Neural cell (in vitro differentiated cells): ENCODE results near the gene C3.

ENCODE experiments used
- EP300 ChIP-seq: fragments of 450-650 bp; conservative IDR thresholded peaks from 2 replicates; pipeline ENCODE4 v1.6.1; 2014; ENCODE audit warnings: antibody characterized with exemption, mild to moderate bottlenecking, moderate library complexity; ENCODE audit not compliant: poor library complexity, severe bottlenecking
- EZH2 ChIP-seq: fragments of 200-600, 300-800 bp; shearing (Covaris generic), sonication (generic); IDR thresholded peaks from 2 replicates; pipeline ENCODE4 v1.6.1; 2014; ENCODE audit warnings: antibody characterized with exemption, low read length, borderline replicate concordance, mild to moderate bottlenecking; ENCODE audit not compliant: insufficient read depth, poor library complexity, severe bottlenecking
- MXI1 ChIP-seq: fragments of 450-650 bp; conservative IDR thresholded peaks from 2 replicates; pipeline ENCODE4 v1.6.1; 2014; ENCODE audit warnings: antibody characterized with exemption, mild to moderate bottlenecking; ENCODE audit not compliant: poor library complexity, severe bottlenecking
- RAD21 ChIP-seq: fragments of 450-650 bp; conservative IDR thresholded peaks from 2 replicates; pipeline ENCODE4 v1.6.1; 2014; ENCODE audit warnings: antibody characterized with exemption, mild to moderate bottlenecking, moderate library complexity
- SMC3 ChIP-seq: fragments of 450-650 bp; conservative IDR thresholded peaks from 2 replicates; pipeline ENCODE4 v1.6.1; 2014; ENCODE audit warnings: antibody characterized with exemption, mild to moderate bottlenecking, moderate library complexity; ENCODE audit not compliant: poor library complexity
- TAF1 ChIP-seq: IDR thresholded peaks from 2 replicates; pipeline ENCODE4 v1.6.1; 2012; ENCODE audit warnings: low read depth
- TF ChIP-seq, protein P1 (sequence below): fragments of 450-650 bp; IDR thresholded peaks from 2 replicates; pipeline ENCODE4 v1.5.1; 2014; ENCODE audit warnings: antibody characterized with exemption, mild to moderate bottlenecking, moderate library complexity; ENCODE audit not compliant: poor library complexity, severe bottlenecking
- TF ChIP-seq, protein P2 (sequence below): IDR thresholded peaks from 2 replicates; pipeline ENCODE4 v1.6.1; 2012; ENCODE audit warnings: borderline replicate concordance

DNA sequence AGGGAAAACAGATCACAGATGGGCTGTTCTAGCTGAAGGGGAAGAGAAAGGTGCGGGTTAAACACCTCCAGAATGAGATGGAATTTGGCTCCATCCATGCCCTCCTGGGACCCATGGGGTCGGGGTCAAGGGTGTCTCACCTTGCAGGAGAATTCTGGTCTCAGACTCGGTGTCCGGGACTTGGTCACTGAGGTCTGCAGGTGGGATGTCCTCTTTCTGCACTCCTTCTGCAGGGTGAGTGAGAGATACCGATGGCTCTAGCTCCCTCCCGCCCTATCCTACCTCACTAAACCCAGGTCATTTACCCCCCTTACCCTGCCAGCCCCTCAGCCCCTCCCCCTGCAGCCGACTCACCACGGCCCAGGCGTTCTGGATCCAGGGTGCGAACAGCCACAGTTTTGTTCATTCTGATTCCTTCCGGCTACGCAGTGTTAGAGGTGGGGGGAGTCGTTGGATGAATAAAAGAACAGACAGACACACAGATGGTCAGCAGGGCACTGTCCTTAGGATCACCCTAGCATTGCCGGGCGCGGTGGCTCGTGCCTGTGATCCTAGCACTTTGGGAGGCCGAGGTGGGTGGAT is 24.1 kb downstream of the C3 start:
- TF ChIP-seq, protein P1, sequence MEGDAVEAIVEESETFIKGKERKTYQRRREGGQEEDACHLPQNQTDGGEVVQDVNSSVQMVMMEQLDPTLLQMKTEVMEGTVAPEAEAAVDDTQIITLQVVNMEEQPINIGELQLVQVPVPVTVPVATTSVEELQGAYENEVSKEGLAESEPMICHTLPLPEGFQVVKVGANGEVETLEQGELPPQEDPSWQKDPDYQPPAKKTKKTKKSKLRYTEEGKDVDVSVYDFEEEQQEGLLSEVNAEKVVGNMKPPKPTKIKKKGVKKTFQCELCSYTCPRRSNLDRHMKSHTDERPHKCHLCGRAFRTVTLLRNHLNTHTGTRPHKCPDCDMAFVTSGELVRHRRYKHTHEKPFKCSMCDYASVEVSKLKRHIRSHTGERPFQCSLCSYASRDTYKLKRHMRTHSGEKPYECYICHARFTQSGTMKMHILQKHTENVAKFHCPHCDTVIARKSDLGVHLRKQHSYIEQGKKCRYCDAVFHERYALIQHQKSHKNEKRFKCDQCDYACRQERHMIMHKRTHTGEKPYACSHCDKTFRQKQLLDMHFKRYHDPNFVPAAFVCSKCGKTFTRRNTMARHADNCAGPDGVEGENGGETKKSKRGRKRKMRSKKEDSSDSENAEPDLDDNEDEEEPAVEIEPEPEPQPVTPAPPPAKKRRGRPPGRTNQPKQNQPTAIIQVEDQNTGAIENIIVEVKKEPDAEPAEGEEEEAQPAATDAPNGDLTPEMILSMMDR, result no peak
- TF ChIP-seq EZH2, result no peak
- no peak for TF ChIP-seq TAF1
- no peak for TF ChIP-seq EP300
- TF ChIP-seq MXI1, result no peak
- no peak for TF ChIP-seq RAD21
- TF ChIP-seq, protein P2, sequence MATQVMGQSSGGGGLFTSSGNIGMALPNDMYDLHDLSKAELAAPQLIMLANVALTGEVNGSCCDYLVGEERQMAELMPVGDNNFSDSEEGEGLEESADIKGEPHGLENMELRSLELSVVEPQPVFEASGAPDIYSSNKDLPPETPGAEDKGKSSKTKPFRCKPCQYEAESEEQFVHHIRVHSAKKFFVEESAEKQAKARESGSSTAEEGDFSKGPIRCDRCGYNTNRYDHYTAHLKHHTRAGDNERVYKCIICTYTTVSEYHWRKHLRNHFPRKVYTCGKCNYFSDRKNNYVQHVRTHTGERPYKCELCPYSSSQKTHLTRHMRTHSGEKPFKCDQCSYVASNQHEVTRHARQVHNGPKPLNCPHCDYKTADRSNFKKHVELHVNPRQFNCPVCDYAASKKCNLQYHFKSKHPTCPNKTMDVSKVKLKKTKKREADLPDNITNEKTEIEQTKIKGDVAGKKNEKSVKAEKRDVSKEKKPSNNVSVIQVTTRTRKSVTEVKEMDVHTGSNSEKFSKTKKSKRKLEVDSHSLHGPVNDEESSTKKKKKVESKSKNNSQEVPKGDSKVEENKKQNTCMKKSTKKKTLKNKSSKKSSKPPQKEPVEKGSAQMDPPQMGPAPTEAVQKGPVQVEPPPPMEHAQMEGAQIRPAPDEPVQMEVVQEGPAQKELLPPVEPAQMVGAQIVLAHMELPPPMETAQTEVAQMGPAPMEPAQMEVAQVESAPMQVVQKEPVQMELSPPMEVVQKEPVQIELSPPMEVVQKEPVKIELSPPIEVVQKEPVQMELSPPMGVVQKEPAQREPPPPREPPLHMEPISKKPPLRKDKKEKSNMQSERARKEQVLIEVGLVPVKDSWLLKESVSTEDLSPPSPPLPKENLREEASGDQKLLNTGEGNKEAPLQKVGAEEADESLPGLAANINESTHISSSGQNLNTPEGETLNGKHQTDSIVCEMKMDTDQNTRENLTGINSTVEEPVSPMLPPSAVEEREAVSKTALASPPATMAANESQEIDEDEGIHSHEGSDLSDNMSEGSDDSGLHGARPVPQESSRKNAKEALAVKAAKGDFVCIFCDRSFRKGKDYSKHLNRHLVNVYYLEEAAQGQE, result no peak
- TF ChIP-seq SMC3, result no peak
